HT-29 (cell line): Measurements from ENCODE around the gene LDAF1. TPM values are rescaled to one million over a fixed set of nuclear protein-coding genes. Genes with fewer than 3 reads are reported as not detected.

Experiments used
- total RNA-seq: library from RNA; depleted of rRNA; stranded (reverse); fragments of >200 nt; shearing (Covaris generic); gene quantifications from 2 replicates; pipeline ENCODE4 v1.2.3, GENCODE V29; 2014; rRNA removed

The LDAF1 gene
- total RNA-seq, 1 experiment from 2014 or later: 13.3 TPM

Other genes starting within 250 kb of the LDAF1 start
- 0.34 and 0.38 TPM in 2 replicates for gene DNAH3, start 7.8 kb upstream of the LDAF1 start, total RNA-seq
- not detected in 2 replicates for gene ZP2, start 52.9 kb downstream of the LDAF1 start, total RNA-seq
- gene ANKS4B, start 75.0 kb downstream of the LDAF1 start, total RNA-seq: 4.9 and 5.1 TPM in 2 replicates
- 0.61 and 1.8 TPM in 2 replicates for gene CRYM, start 119.6 kb downstream of the LDAF1 start, total RNA-seq